Measurements from ENCODE around the gene KPTN. TPM values are rescaled to one million over a fixed set of nuclear protein-coding genes. Genes with fewer than 3 reads are reported as not detected.

Gene KPTN
- total and polyA plus RNA-seq, 7 donors: 3.8 to 21.5 (median 8.2) TPM

GRCh38 chr19:47512948-47513319 lies 28.9 kb upstream of the KPTN start:
- no peaks in the 10 kb centered on the region for H3K9me3 ChIP-seq
- DNase-seq (peak in 1 of 2 donors; percentile 40), ATAC-seq (no peak)
- intact Hi-C loops (cut with DNase I): loop anchor here (5.0 to 10.0 kb wide), 3 partner anchors 89 to 192 kb away; no protein-coding TSS in a partner anchor
- 56 to 72% (median 58%) methylated on average over 8 of the region's 8 CpGs for WGBS, 3 donors
- H3K36me3 ChIP-seq (ENCODE audit: insufficient read depth in 1 of 2, low read depth in 1 of 2): no peaks in the 10 kb centered on the region
- peaks cover 57% of the 10 kb centered on the region for H3K4me1 ChIP-seq
- H3K27me3 ChIP-seq (ENCODE audit: insufficient read depth in 3 of 3, low read length in 2 of 3): no peaks in the 10 kb centered on the region
- H3K27ac ChIP-seq: peak overlapping the region; percentile 99
- TF ChIP-seq CTCF (IDR thresholded peaks at IDR 0.05): no peak
- peak overlapping the region; percentile 95 for H3K4me3 ChIP-seq

DNA sequence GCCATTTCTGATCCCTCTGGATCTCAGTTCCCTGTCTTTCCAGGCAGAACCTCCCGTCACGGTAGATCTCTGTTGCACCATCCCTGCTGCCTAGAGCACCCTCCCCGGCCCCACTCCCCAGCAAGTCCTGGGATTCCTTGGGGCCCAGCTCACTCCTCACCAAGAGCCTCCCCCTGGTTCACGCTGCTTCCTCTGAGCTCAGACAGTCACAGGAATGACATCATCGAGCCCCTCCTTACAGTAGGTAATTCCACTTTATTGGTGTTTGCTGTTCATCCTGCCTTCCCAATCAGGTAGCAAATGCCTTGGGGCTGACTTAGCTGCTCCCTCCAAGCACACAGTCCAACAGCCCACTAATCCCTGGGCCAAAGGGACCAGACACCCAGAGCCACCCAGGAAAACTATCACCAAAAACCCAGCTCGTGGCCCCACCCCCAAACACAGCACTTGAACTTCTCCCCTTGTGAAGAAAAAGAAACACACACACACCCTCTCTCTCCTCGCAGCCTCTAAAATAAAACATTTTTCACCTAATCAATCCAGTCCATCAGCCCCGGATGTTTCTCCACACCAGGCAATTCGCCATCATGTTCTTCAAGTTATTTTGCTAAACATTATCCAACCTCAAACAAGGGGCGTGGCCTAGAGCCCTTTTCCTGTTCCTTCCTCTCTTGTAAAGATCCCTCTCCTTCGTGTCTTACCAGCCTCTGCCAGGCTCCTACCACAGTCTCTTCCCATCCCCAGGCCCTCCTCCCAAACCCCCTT lies 28.3 kb upstream of the KPTN start:
- intact Hi-C loops (cut with DNase I): loop anchor here (5.0 to 10.0 kb wide), 3 partner anchors 90 to 192 kb away; no protein-coding TSS in a partner anchor
- 43 to 61% (median 50%) methylated on average over 11 of the region's 11 CpGs for WGBS, 3 donors
- H3K4me3 ChIP-seq: peak overlapping the region; percentile 95

GRCh38 chr19:47511681-47512080 lies 27.7 kb upstream of the KPTN start:
- H3K36me3 ChIP-seq (ENCODE audit: insufficient read depth in 1 of 2, low read depth in 1 of 2): no peaks in the 10 kb centered on the region
- DNase-seq (peak; percentile 60 to 73), ATAC-seq (peak; percentile 21 to 43 (median 38))
- H3K4me1 ChIP-seq: peaks cover 70% of the 10 kb centered on the region
- no peak for TF ChIP-seq CTCF (IDR thresholded peaks at IDR 0.05)
- no peaks in the 10 kb centered on the region for H3K27me3 ChIP-seq (ENCODE audit: insufficient read depth in 3 of 3, low read length in 2 of 3)
- WGBS, 3 donors: 32 to 44% (median 39%) methylated on average over 7 of the region's 7 CpGs
- H3K4me3 ChIP-seq: peak overlapping the region; percentile 95
- intact Hi-C loops (cut with DNase I): loop anchor here (5.0 to 10.0 kb wide), 3 partner anchors 91 to 193 kb away; no protein-coding TSS in a partner anchor
- H3K9me3 ChIP-seq: no peaks in the 10 kb centered on the region
- peak overlapping the region; percentile 99 for H3K27ac ChIP-seq

More for the DNA sequence above, 28.3 kb upstream of the KPTN start:
- H3K9me3 ChIP-seq: no peaks in the 10 kb centered on the region
- peaks cover 63% of the 10 kb centered on the region for H3K4me1 ChIP-seq
- peak overlapping the region; percentile 99 for H3K27ac ChIP-seq
- ATAC-seq: no peak
- H3K36me3 ChIP-seq (ENCODE audit: insufficient read depth in 1 of 2, low read depth in 1 of 2): no peaks in the 10 kb centered on the region
- DNase-seq: peak in 1 of 2 donors; percentile 21
- H3K27me3 ChIP-seq (ENCODE audit: insufficient read depth in 3 of 3, low read length in 2 of 3): no peaks in the 10 kb centered on the region
- no peak for TF ChIP-seq CTCF (IDR thresholded peaks at IDR 0.05)

DNA sequence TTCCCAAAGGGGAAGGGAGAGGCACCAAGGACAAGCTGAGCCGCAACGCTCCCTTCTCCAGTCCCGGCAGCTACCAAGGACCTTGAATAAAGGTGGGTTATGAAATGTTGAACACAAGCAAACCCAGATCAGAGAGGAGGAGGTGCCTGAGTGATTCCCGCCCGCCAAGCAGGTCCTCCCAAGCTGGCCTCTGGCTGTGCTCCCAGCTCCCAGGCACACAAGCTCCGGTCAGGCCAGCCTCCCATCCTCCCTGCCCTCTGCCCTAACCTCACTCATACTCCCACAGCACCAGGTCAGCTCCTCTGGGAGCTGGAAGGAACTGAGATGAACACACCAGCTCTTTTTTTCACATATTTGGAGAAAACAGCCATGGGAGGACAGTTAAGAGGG lies 27.1 kb upstream of the KPTN start:
- 45 to 60% (median 54%) methylated on average over 5 to 6 of the region's 6 CpGs for WGBS, 3 donors
- Histone ChIP-seq H3K27me3 (ENCODE audit: insufficient read depth in 3 of 3, low read length in 2 of 3) (no peaks in the 10 kb centered on the region), H3K4me3 (peak overlapping the region; percentile 95), H3K27ac (peak overlapping the region; percentile 99), H3K36me3 (ENCODE audit: insufficient read depth in 1 of 2, low read depth in 1 of 2) (no peaks in the 10 kb centered on the region), H3K9me3 (no peaks in the 10 kb centered on the region), H3K4me1 (peaks cover 75% of the 10 kb centered on the region)
- intact Hi-C loops (cut with DNase I): loop anchor here (5.0 to 10.0 kb wide), 3 partner anchors 91 to 194 kb away; no protein-coding TSS in a partner anchor
- no peak for ATAC-seq
- TF ChIP-seq CTCF (IDR thresholded peaks at IDR 0.05): no peak
- peak; percentile 52 to 65 for DNase-seq
